Measurements from ENCODE around the gene ANKS6. TPM values are rescaled to one million over a fixed set of nuclear protein-coding genes. Genes with fewer than 3 reads are reported as not detected.

ANKS6 gene
- total and polyA plus RNA-seq, 2 donors: 5.6 to 11.6 TPM

DNA sequence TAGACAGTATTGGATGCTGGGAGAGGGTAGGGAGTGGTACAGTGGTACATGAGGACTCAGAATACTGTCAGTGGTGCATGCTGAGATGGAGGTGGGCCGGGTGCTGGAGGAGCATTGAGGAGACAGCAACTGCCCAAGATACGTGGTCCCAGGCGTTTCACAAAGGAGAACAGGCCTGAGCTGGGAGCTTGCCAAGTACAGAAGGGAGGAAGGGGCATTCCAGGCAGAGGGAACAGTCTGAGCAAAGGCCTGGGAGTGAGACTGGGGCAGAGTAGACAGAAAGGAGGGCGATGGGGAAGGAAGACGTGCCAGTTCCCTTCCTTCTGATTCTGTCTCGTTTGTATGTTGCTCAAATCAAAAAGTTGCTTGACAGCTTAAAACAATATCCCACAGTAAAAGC lies 26.3 kb upstream of the ANKS6 start:
- Histone ChIP-seq H3K4me1 (ENCODE audit: control insufficient read depth in 2 of 2, insufficient read depth in 2 of 2, low read length in 2 of 2) (no peaks in the 10 kb centered on the region), H3K27me3 (ENCODE audit: control insufficient read depth in 2 of 2, insufficient read depth in 1 of 2, low read length in 1 of 2) (no peaks in the 10 kb centered on the region), H3K27ac (ENCODE audit: low read depth in 1 of 2, low read length in 1 of 2) (no peak overlapping the region), H3K9me3 (ENCODE audit: control insufficient read depth in 2 of 2, insufficient read depth in 1 of 2, low read length in 1 of 2) (no peaks in the 10 kb centered on the region), H3K36me3 (ENCODE audit: control insufficient read depth in 2 of 2, insufficient read depth in 2 of 2, low read length in 1 of 2) (no peaks in the 10 kb centered on the region), H3K4me3 (ENCODE audit: low read length in 2 of 2) (no peak overlapping the region)
- WGBS: 94% methylated on average over 6 of the region's 6 CpGs
- no peak for DNase-seq (ENCODE audit: low read depth in 6 of 9, low spot score in 9 of 9)

DNA sequence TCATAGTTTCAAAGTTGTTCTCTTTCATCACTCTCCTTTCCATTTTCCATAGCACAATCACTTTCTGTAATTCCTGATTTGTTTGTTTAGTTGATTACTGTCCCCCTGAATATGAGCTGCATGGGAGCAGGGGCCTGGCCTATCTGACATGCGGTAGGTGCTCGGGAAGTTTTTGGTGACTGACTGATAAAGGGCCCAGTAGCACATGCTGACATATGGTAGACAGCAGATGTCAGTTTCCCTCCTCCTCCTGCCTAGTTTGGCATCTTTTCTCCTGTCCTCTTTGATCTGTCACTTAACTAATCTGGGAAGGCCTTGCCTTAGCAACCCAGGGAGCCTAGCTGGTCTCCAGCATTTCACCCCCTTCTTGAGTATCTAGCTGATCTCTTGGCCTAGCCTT lies 25.5 kb upstream of the ANKS6 start:
- no peaks in the 10 kb centered on the region for H3K4me1 ChIP-seq (ENCODE audit: control insufficient read depth in 2 of 2, insufficient read depth in 2 of 2, low read length in 2 of 2)
- no peak for DNase-seq (ENCODE audit: low read depth in 6 of 9, low spot score in 9 of 9)
- no peak overlapping the region for H3K4me3 ChIP-seq (ENCODE audit: low read length in 2 of 2)
- H3K36me3 ChIP-seq (ENCODE audit: control insufficient read depth in 2 of 2, insufficient read depth in 2 of 2, low read length in 1 of 2): no peaks in the 10 kb centered on the region
- no peaks in the 10 kb centered on the region for H3K27me3 ChIP-seq (ENCODE audit: control insufficient read depth in 2 of 2, insufficient read depth in 1 of 2, low read length in 1 of 2)
- no peak overlapping the region for H3K27ac ChIP-seq (ENCODE audit: low read depth in 1 of 2, low read length in 1 of 2)
- 98% methylated on average over 2 of the region's 2 CpGs for WGBS
- H3K9me3 ChIP-seq (ENCODE audit: control insufficient read depth in 2 of 2, insufficient read depth in 1 of 2, low read length in 1 of 2): no peaks in the 10 kb centered on the region

DNA sequence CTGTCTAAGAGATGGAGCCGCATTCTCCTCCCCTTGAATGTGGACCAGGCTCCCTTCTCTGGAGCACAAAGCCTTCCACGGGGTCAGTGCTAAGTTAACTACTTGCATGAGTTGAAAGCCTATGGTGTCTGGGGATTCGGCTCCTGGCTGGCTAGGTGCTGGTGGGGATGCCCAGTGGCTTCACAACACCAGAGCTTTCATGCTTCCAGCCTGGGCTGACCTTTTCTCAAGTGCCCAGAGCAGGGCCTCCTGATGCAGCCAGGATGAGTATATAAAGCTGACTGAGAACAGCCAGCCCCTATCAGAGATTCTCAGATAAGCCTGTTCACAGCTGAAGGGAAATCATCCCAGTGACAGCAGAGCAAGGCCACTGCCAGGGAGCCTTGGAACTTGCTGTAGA lies 22.9 kb upstream of the ANKS6 start:
- WGBS: 98% methylated on average over 3 of the region's 3 CpGs
- DNase-seq (ENCODE audit: low read depth in 6 of 9, low spot score in 9 of 9): no peak
- H3K9me3 ChIP-seq (ENCODE audit: control insufficient read depth in 2 of 2, insufficient read depth in 1 of 2, low read length in 1 of 2): no peaks in the 10 kb centered on the region
- H3K4me1 ChIP-seq (ENCODE audit: control insufficient read depth in 2 of 2, insufficient read depth in 2 of 2, low read length in 2 of 2): no peaks in the 10 kb centered on the region
- no peaks in the 10 kb centered on the region for H3K36me3 ChIP-seq (ENCODE audit: control insufficient read depth in 2 of 2, insufficient read depth in 2 of 2, low read length in 1 of 2)
- no peaks in the 10 kb centered on the region for H3K27me3 ChIP-seq (ENCODE audit: control insufficient read depth in 2 of 2, insufficient read depth in 1 of 2, low read length in 1 of 2)
- no peak overlapping the region for H3K27ac ChIP-seq (ENCODE audit: low read depth in 1 of 2, low read length in 1 of 2)
- H3K4me3 ChIP-seq (ENCODE audit: low read length in 2 of 2): no peak overlapping the region

DNA sequence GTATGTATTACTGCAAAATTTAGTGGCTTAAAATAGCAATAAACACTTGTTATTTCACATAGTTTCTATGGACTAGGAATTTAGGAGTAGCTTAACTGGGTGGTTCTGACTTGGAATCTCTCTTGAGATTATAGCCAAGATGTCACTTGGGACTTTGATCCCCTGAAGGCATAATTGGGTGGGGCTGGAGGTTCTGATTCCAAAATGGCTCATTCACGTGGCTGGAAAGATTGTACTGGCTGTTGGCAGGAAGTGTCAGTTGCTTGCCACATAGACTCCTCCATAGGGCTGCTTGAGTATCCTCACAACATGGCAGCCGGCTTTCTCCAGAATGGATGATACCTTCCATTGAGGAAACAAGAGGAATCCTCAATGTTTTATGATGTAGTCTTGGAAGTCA lies 22.4 kb upstream of the ANKS6 start:
- H3K27ac ChIP-seq (ENCODE audit: low read depth in 1 of 2, low read length in 1 of 2): no peak overlapping the region
- H3K9me3 ChIP-seq (ENCODE audit: control insufficient read depth in 2 of 2, insufficient read depth in 1 of 2, low read length in 1 of 2): no peaks in the 10 kb centered on the region
- 100% methylated on average over 2 of the region's 2 CpGs for WGBS
- no peaks in the 10 kb centered on the region for H3K4me1 ChIP-seq (ENCODE audit: control insufficient read depth in 2 of 2, insufficient read depth in 2 of 2, low read length in 2 of 2)
- no peak overlapping the region for H3K4me3 ChIP-seq (ENCODE audit: low read length in 2 of 2)
- no peak for DNase-seq (ENCODE audit: low read depth in 6 of 9, low spot score in 9 of 9)
- H3K27me3 ChIP-seq (ENCODE audit: control insufficient read depth in 2 of 2, insufficient read depth in 1 of 2, low read length in 1 of 2): no peaks in the 10 kb centered on the region
- H3K36me3 ChIP-seq (ENCODE audit: control insufficient read depth in 2 of 2, insufficient read depth in 2 of 2, low read length in 1 of 2): no peaks in the 10 kb centered on the region

DNA sequence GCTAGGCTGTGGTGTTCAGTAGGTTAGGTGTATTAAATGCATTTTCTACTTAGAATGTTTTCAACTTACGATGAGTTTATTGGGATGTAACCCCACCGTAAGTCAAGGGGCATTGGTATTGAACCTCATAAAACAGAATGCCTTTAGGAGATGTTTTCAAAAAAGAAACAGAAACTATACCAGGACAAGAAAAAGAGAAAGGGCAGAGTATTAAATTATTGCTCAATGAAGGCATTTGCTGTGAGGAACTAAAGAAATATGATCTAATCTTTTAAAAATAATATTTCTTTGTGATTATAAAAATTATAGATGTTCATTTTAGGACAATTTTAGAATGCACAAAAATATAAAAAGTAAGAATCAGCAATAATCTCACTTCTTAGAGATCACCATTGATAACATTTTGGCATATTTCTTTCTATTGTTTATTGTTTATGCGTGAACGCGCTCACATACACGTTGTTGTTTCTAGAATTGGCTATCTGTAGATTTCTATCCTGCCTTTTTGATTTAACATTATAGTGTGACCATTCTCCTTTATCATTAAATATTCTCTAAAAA lies 19.1 kb upstream of the ANKS6 start:
- Histone ChIP-seq H3K4me1 (ENCODE audit: control insufficient read depth in 2 of 2, insufficient read depth in 2 of 2, low read length in 2 of 2) (no peaks in the 10 kb centered on the region), H3K27me3 (ENCODE audit: control insufficient read depth in 2 of 2, insufficient read depth in 1 of 2, low read length in 1 of 2) (no peaks in the 10 kb centered on the region), H3K27ac (ENCODE audit: low read depth in 1 of 2, low read length in 1 of 2) (no peak overlapping the region), H3K9me3 (ENCODE audit: control insufficient read depth in 2 of 2, insufficient read depth in 1 of 2, low read length in 1 of 2) (no peaks in the 10 kb centered on the region), H3K36me3 (ENCODE audit: control insufficient read depth in 2 of 2, insufficient read depth in 2 of 2, low read length in 1 of 2) (no peaks in the 10 kb centered on the region), H3K4me3 (ENCODE audit: low read length in 2 of 2) (no peak overlapping the region)
- DNase-seq (ENCODE audit: low read depth in 6 of 9, low spot score in 9 of 9): no peak
- WGBS: 97% methylated on average over 6 of the region's 6 CpGs

DNA sequence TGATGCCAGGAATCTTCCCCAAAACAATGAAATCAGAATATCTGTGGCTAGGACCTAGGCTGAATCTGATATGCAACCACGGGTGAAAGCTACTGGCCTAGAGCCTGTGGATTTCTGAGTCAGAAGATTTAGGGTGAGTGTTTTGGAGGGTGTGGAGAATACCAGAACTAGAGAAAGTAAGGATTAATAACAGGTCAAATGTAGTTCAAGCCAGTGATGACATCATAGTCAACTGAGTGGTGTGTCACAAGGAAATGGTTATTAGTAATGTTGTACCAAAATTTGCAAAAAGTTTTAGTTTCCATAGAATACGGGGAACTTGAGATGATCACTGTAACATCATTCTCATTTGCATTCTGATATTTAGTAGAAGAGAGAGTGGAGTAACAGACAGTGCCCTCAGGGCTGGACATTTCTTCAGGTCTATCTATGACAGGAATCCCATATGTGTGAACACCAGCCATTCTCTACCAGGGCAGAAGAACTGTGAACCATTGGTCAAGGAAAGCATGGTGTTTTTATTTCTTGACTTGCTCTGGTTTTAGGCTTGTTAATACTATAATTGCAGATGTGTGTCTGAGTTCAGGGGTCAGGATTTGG lies 14.8 kb upstream of the ANKS6 start:
- Histone ChIP-seq H3K27ac (ENCODE audit: low read depth in 1 of 2, low read length in 1 of 2) (no peak overlapping the region), H3K27me3 (ENCODE audit: control insufficient read depth in 2 of 2, insufficient read depth in 1 of 2, low read length in 1 of 2) (peaks cover 0 to 19% of the 10 kb centered on the region in 2 donors), H3K4me1 (ENCODE audit: control insufficient read depth in 2 of 2, insufficient read depth in 2 of 2, low read length in 2 of 2) (peaks cover 9 to 13% of the 10 kb centered on the region in 2 donors), H3K9me3 (ENCODE audit: control insufficient read depth in 2 of 2, insufficient read depth in 1 of 2, low read length in 1 of 2) (peaks cover 0 to 7% of the 10 kb centered on the region in 2 donors), H3K4me3 (ENCODE audit: low read length in 2 of 2) (no peak overlapping the region), H3K36me3 (ENCODE audit: control insufficient read depth in 2 of 2, insufficient read depth in 2 of 2, low read length in 1 of 2) (no peaks in the 10 kb centered on the region)
- WGBS: 94% methylated on average over 2 of the region's 2 CpGs
- no peak for DNase-seq (ENCODE audit: low read depth in 6 of 9, low spot score in 9 of 9)

DNA sequence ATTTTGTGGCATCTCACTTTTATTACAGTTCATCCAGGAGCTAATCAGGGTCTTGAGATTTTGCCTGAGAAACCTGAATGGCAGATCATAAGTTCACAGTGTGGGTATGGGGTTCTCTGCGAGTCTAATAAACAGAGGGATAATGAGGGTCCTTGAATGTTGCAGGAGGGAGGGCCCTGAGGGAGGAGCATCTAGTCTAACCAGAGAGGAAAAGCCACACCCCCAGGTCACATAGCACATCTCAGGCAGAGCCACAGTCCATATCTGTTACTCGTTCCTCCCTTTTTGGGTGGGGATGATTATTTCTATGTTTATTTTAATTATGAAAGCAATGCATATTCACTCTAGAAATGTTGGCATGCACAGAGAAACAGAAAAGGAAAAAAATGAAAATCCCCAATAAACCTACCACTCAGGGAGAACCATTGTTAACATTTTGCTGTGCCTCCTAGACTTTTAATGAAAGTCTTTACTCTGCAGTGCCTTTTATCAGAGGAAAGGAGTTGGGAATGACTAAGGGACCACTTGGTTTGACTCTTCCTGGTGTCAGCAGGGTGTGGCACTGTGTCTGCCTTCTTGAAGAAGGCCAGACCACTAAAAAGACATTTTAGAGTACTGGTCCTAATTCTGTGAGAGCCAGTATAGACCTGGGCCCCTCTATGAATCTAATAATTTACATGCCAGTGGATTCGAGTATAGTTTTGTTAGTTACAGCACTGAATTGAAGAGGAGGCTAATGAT lies 13.9 kb upstream of the ANKS6 start:
- H3K4me3 ChIP-seq (ENCODE audit: low read length in 2 of 2): no peak overlapping the region
- peaks cover 0 to 7% of the 10 kb centered on the region in 2 donors for H3K9me3 ChIP-seq (ENCODE audit: control insufficient read depth in 2 of 2, insufficient read depth in 1 of 2, low read length in 1 of 2)
- H3K27ac ChIP-seq (ENCODE audit: low read depth in 1 of 2, low read length in 1 of 2): no peak overlapping the region
- peaks cover 9 to 13% of the 10 kb centered on the region in 2 donors for H3K4me1 ChIP-seq (ENCODE audit: control insufficient read depth in 2 of 2, insufficient read depth in 2 of 2, low read length in 2 of 2)
- peaks cover 0 to 25% of the 10 kb centered on the region in 2 donors for H3K27me3 ChIP-seq (ENCODE audit: control insufficient read depth in 2 of 2, insufficient read depth in 1 of 2, low read length in 1 of 2)
- WGBS: 92% methylated on average over 3 of the region's 3 CpGs
- DNase-seq (ENCODE audit: low read depth in 6 of 9, low spot score in 9 of 9): no peak
- no peaks in the 10 kb centered on the region for H3K36me3 ChIP-seq (ENCODE audit: control insufficient read depth in 2 of 2, insufficient read depth in 2 of 2, low read length in 1 of 2)

DNA sequence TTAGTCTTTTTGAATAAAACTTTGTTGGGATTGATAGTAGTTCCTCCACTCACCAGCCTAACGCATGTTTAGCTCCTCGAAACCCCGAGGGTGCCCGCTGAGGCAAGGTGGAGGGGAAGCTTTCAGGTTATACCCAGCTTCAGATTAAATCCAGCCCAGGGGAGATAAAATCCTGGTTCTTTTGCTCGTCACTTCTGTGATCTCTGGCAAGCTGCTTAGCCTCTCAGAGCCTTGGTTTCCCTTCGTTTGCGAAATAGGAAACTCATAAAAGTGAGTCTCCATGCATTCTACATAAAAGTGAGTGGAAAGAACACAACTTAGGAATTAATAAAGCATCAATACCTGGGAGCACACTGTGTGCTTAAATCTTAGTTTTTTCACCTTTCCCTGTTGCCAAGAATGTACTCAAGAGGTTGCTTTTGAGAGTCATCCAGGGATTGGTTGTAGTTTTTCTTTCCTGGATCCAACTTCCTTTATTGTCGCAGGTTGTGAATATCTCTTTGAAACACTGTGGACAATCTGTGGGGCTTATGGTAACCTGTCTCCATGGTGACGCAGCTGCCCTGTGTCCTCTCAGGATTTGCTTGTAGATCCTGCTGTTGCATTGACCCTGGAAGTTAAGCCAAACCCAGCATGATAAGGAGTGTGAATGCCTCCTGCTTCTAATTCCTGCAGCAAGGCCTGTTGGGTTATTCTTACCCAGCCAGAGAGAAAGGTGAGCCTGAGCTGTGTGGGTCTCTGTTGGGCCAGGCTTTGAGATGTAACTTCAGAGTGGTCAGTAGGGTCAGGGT lies 13.2 kb upstream of the ANKS6 start:
- H3K36me3 ChIP-seq (ENCODE audit: control insufficient read depth in 2 of 2, insufficient read depth in 2 of 2, low read length in 1 of 2): no peaks in the 10 kb centered on the region
- H3K27me3 ChIP-seq (ENCODE audit: control insufficient read depth in 2 of 2, insufficient read depth in 1 of 2, low read length in 1 of 2): peaks cover 0 to 28% of the 10 kb centered on the region in 2 donors
- peaks cover 9 to 13% of the 10 kb centered on the region in 2 donors for H3K4me1 ChIP-seq (ENCODE audit: control insufficient read depth in 2 of 2, insufficient read depth in 2 of 2, low read length in 2 of 2)
- H3K4me3 ChIP-seq (ENCODE audit: low read length in 2 of 2): no peak overlapping the region
- DNase-seq (ENCODE audit: low read depth in 6 of 9, low spot score in 9 of 9): no peak
- 91% methylated on average over 9 of the region's 9 CpGs for WGBS
- H3K27ac ChIP-seq (ENCODE audit: low read depth in 1 of 2, low read length in 1 of 2): no peak overlapping the region
- H3K9me3 ChIP-seq (ENCODE audit: control insufficient read depth in 2 of 2, insufficient read depth in 1 of 2, low read length in 1 of 2): peaks cover 0 to 7% of the 10 kb centered on the region in 2 donors

DNA sequence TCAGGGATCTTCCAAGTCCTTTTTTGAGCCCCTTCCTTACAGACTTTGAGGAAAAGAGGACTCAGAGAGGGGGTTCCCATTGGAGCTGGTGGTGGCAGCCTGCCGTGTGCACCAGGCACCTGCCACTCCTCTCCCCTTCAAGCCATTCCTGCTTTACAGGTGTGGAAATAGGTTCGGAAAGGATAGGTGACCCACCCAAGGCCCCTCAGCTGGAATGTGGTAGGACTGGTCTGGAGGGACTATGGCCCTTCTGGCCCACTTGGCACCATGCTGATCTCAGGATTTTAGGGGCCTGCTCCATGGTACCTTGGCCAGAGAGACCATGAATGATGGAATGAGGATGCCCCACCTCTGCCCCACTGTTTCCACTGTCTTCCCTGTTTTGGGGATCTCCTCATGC lies 12.5 kb upstream of the ANKS6 start:
- no peak for DNase-seq (ENCODE audit: low read depth in 6 of 9, low spot score in 9 of 9)
- Histone ChIP-seq H3K27ac (ENCODE audit: low read depth in 1 of 2, low read length in 1 of 2) (no peak overlapping the region), H3K36me3 (ENCODE audit: control insufficient read depth in 2 of 2, insufficient read depth in 2 of 2, low read length in 1 of 2) (no peaks in the 10 kb centered on the region), H3K27me3 (ENCODE audit: control insufficient read depth in 2 of 2, insufficient read depth in 1 of 2, low read length in 1 of 2) (peaks cover 0 to 28% of the 10 kb centered on the region in 2 donors), H3K9me3 (ENCODE audit: control insufficient read depth in 2 of 2, insufficient read depth in 1 of 2, low read length in 1 of 2) (peaks cover 0 to 7% of the 10 kb centered on the region in 2 donors), H3K4me3 (ENCODE audit: low read length in 2 of 2) (no peak overlapping the region), H3K4me1 (ENCODE audit: control insufficient read depth in 2 of 2, insufficient read depth in 2 of 2, low read length in 2 of 2) (peaks cover 9 to 13% of the 10 kb centered on the region in 2 donors)
- WGBS: 96% methylated on average over 2 of the region's 2 CpGs

Measured in thymus (tissue), 11 donors.